SK-N-SH (cell line): Measurements from ENCODE around the gene ZFYVE27.

Experiments used
- CHD2 ChIP-seq: fragments of 150-350 bp; IDR thresholded peaks from 2 replicates; pipeline ENCODE4 v1.6.1; 2018; ENCODE audit warnings: low read length; ENCODE audit not compliant: partially characterized antibody
- EP300 ChIP-seq, 2 experiments: IDR thresholded peaks; 2 replicates each; pipeline versions ENCODE4 v1.4.0 to v1.6.1; 2012; ENCODE audit warnings: borderline replicate concordance in 1 of 2, low read depth in 1 of 2, low read length in 1 of 2
- FOXM1 ChIP-seq: IDR thresholded peaks from 2 replicates; pipeline ENCODE4 v1.4.0; 2012; ENCODE audit warnings: low read depth, mild to moderate bottlenecking
- GABPA ChIP-seq: IDR thresholded peaks from 2 replicates; pipeline ENCODE4 v1.4.0; 2012; ENCODE audit warnings: low read depth, mild to moderate bottlenecking
- JUND ChIP-seq: IDR thresholded peaks from 2 replicates; pipeline ENCODE4 v1.4.0; 2012
- MXI1 ChIP-seq: IDR thresholded peaks from 2 replicates; pipeline ENCODE4 v1.6.1; 2012; ENCODE audit warnings: mild to moderate bottlenecking, low read depth, low read length, improper control_type of control experiment
- POLR2AphosphoS5 ChIP-seq: IDR thresholded peaks from 2 replicates; pipeline ENCODE4 v1.6.1; 2012; ENCODE audit warnings: low read depth, low read length
- RAD21 ChIP-seq: IDR thresholded peaks from 2 replicates; pipeline ENCODE4 v1.6.1; 2012; ENCODE audit warnings: mild to moderate bottlenecking, low read length
- REST ChIP-seq: IDR thresholded peaks from 2 replicates; pipeline ENCODE4 v1.6.1; 2012; ENCODE audit warnings: mild to moderate bottlenecking, low read depth, low read length, moderate library complexity
- RFX5 ChIP-seq: IDR thresholded peaks from 2 replicates; pipeline ENCODE4 v1.6.1; 2012; ENCODE audit warnings: mild to moderate bottlenecking, improper control_type of control experiment, low read length
- SIN3A ChIP-seq: IDR thresholded peaks from 2 replicates; pipeline ENCODE4 v1.6.1; 2012; ENCODE audit warnings: low read depth, mild to moderate bottlenecking, low read length, moderate library complexity, borderline replicate concordance
- TF ChIP-seq, protein P1 (sequence below): fragments of 200-600 bp; sonication (generic); IDR thresholded peaks from 2 replicates; pipeline ENCODE4 v1.6.1; 2017; ENCODE audit warnings: antibody characterized with exemption, mild to moderate bottlenecking, moderate library complexity

DNA sequence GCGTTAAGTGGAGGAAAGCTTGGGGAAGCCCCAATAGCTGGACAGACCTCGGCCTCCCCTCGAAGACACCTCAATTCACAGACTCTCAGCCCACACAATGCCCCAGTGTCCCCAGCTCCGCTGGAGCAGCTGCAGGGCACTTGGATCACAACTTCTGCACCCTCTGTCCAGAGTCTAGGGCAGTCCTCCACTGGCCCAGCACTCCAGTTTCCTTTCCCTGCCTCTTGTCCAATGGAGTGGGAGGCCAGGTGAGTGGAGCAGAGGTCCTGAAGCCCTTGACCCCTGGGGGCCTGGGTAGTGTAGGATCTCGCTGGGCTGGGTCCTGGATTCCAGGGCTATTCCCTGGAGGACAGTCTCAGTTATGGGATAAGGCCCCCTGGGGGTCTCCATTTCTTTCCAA lies 23.0 kb downstream of the ZFYVE27 start:
- TF ChIP-seq, protein P1, sequence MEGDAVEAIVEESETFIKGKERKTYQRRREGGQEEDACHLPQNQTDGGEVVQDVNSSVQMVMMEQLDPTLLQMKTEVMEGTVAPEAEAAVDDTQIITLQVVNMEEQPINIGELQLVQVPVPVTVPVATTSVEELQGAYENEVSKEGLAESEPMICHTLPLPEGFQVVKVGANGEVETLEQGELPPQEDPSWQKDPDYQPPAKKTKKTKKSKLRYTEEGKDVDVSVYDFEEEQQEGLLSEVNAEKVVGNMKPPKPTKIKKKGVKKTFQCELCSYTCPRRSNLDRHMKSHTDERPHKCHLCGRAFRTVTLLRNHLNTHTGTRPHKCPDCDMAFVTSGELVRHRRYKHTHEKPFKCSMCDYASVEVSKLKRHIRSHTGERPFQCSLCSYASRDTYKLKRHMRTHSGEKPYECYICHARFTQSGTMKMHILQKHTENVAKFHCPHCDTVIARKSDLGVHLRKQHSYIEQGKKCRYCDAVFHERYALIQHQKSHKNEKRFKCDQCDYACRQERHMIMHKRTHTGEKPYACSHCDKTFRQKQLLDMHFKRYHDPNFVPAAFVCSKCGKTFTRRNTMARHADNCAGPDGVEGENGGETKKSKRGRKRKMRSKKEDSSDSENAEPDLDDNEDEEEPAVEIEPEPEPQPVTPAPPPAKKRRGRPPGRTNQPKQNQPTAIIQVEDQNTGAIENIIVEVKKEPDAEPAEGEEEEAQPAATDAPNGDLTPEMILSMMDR: no peak
- TF ChIP-seq JUND: no peak
- no peak for TF ChIP-seq REST
- no peak for TF ChIP-seq RFX5
- TF ChIP-seq MXI1: no peak
- no peak for TF ChIP-seq EP300 (IDR thresholded peaks at IDR 0.05; ENCODE audit: borderline replicate concordance in 1 of 2, low read depth in 1 of 2, low read length in 1 of 2)
- TF ChIP-seq GABPA: no peak
- TF ChIP-seq SIN3A: no peak
- TF ChIP-seq CHD2: no peak
- TF ChIP-seq FOXM1: no peak
- TF ChIP-seq RAD21: no peak
- no peak for TF ChIP-seq POLR2AphosphoS5
